Memory B cell (primary cell): Measurements from ENCODE around the gene CDH4.

Source experiments
- ATAC-seq: fragments of 150-1000 bp; cut with Tn5 transposase; 2 replicates; pipeline ENCODE4 v1.10.0; 2021; ENCODE audit warnings: low read depth, mild to moderate bottlenecking, moderate library complexity
- DNase-seq, 2 donors: peaks; one replicate each; pipeline ENCODE4 v3.0.0; 2022; ENCODE audit warnings: low spot score in 2 of 2
- H3K27ac Mint-ChIP-seq: one replicate; pipeline ENCODE4 v1.8.0; 2022; ENCODE audit warnings: mild to moderate bottlenecking, moderate library complexity, mixed read lengths
- H3K27me3 Mint-ChIP-seq: one replicate; pipeline ENCODE4 v1.8.0; 2022; ENCODE audit warnings: mixed read lengths
- H3K36me3 Mint-ChIP-seq: one replicate; pipeline ENCODE4 v1.8.0; 2022; ENCODE audit warnings: mild to moderate bottlenecking, mixed read lengths
- H3K4me1 Mint-ChIP-seq: one replicate; pipeline ENCODE4 v1.8.0; 2022; ENCODE audit warnings: mixed read lengths
- H3K4me3 Mint-ChIP-seq: one replicate; pipeline ENCODE4 v1.8.0; 2022; ENCODE audit warnings: mild to moderate bottlenecking, moderate library complexity, mixed read lengths
- H3K9me3 Mint-ChIP-seq: one replicate; pipeline ENCODE4 v1.8.0; 2022; ENCODE audit warnings: mixed read lengths

Gene CDH4

DNA sequence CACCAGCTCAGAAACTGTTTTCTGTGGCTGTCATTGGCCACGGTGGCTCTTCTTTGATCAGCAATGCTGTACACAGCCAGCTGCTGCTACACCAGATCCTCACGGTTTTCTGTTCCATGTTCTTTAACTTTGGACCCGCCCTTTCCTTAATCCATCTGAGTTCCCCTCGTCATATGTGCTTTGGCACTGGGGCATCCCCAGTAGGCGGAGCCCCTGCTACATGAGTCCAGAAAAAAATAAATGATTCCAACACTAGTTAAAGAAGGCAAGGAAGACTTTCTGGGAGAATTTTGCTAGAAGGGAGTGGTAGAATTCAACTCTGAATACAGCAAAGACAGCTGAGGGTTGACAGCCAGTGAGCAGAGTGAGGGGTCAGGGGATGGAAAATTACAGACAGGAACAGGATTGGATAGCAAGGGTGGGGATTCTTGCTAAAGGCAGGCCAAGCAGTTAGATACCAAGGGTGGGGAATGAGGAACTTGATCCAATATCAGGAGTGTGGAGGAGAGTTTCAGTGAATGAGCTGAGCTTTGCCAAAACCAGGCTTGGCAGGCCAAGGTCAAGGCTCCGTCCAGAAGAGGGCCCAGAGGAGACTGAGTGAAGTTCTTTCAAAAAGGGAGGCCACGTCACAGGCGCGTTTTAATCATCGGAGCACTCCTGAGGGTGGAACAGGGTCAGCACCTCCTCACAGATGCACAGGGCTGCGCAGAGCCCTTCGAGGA is 391.8 kb downstream of the CDH4 start:
- Mint-ChIP-seq H3K27me3 (no peaks in the 10 kb centered on the region), H3K36me3 (peaks cover 3% of the 10 kb centered on the region), H3K4me3 (no peak overlapping the region), H3K4me1 (no peaks in the 10 kb centered on the region), H3K27ac (no peak overlapping the region), H3K9me3 (peaks cover 3% of the 10 kb centered on the region)
- DNase-seq, result no peak
- no peak for ATAC-seq

DNA sequence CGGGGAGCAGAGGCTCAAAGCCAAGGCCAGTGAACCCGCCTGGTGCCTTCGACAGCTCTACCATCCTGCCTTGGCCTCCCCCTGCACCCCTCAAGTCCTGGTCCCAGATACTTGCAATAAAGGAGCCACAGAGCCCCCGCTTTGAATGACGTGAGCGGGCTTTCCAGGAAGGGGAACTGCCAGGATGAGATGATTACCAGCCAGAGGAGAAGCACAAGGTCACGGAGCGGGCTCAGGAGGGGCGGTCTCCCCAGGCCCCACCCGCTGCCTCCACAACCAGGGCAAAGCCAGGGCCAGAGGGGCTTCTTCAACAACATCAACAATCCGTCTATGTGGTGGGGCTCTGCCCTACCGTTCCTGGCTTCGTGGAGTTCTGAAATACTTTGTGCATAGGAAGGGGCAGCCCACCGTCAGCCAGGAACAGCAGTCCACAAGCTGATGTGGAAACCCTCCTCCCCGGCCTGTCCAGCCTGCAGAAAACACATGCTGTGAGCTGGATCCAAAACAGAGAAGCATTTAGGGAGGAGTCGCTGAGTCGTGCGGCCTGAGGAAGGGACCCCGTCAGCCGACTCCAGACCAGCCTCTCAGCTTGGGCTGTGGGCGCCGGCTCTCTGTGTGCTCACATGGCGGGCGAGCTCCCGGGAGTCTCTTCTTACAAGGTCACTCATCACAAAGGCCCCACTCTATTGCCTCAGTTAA is 392.5 kb downstream of the CDH4 start:
- H3K36me3 Mint-ChIP-seq, result peaks cover 3% of the 10 kb centered on the region
- H3K27ac Mint-ChIP-seq, result no peak overlapping the region

DNA sequence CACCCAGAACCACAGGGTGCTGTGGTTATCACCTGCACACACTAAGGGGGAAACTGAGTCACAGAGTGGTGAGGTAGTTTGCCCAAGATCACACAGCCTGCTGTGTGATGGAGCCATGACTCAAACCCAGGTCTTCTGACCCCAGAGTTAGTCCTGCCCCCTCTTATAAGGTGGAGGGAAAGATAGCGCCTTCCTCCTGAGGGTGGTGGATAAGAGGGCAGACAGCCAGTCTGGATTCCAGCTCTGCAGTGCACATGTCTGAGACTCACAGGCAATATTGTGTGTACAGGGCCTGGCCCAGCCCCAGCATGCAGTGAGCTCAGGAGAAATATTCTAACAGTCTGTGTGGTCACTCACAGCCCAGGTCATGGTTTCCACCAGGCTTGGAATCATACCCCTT is 393.7 kb downstream of the CDH4 start:
- Mint-ChIP-seq H3K9me3 (peaks cover 3% of the 10 kb centered on the region), H3K4me3 (no peak overlapping the region), H3K27ac (no peak overlapping the region), H3K27me3 (no peaks in the 10 kb centered on the region), H3K4me1 (no peaks in the 10 kb centered on the region), H3K36me3 (peaks cover 3% of the 10 kb centered on the region)
- ATAC-seq, result no peak
- no peak for DNase-seq

More for the DNA sequence above, 392.5 kb downstream of the CDH4 start:
- Mint-ChIP-seq H3K4me1 (no peaks in the 10 kb centered on the region), H3K4me3 (no peak overlapping the region), H3K27me3 (no peaks in the 10 kb centered on the region), H3K9me3 (peaks cover 3% of the 10 kb centered on the region)
- DNase-seq, result no peak
- no peak for ATAC-seq

DNA sequence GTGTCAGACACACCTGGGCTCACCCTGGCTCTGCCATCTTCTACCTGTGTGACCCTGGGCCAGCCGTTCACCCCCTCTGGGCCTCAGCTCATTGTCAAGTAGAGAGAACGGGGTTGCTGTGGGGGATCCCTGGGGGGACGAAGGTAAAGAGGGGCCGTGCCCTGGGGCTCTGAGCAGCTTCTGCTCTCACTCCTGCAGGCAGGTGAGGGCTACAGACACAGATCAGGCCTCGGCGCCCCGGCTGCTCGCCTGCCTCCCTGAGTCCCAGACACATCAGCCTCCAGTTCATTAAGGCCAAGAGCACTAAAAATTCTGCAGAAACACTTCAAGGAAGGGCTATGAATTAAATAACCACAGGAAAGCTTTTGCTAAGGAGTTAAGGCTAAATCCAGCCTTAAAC is 394.4 kb downstream of the CDH4 start:
- DNase-seq (no peak), ATAC-seq (no peak)
- no peaks in the 10 kb centered on the region for H3K4me1 Mint-ChIP-seq
- peaks cover 3% of the 10 kb centered on the region for H3K36me3 Mint-ChIP-seq
- no peak overlapping the region for H3K4me3 Mint-ChIP-seq
- H3K9me3 Mint-ChIP-seq, result peaks cover 3% of the 10 kb centered on the region
- no peak overlapping the region for H3K27ac Mint-ChIP-seq
- no peaks in the 10 kb centered on the region for H3K27me3 Mint-ChIP-seq

DNA sequence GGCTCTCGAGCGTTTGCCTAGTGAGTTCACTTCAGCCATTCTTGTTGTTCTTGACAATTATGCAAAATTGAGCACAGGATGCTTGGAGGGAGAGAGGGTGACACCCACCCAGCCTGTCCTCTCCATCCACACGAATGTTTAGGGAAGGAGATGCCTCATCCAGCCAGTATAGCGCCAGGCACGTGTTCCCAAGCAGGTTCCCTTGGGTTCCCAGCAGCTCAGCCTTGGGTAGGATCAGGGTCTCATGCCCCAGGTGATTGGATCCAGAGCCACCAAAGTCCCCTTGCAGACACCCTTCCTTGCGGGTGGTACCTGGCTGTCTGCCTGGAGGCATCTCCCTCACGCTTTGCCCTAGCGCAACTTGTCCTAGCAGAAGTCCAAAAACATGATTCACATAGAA is 394.9 kb downstream of the CDH4 start:
- Mint-ChIP-seq H3K4me1 (no peaks in the 10 kb centered on the region), H3K9me3 (peaks cover 3% of the 10 kb centered on the region), H3K27me3 (no peaks in the 10 kb centered on the region), H3K27ac (no peak overlapping the region), H3K4me3 (no peak overlapping the region), H3K36me3 (peaks cover 3% of the 10 kb centered on the region)
- no peak for ATAC-seq
- no peak for DNase-seq

DNA sequence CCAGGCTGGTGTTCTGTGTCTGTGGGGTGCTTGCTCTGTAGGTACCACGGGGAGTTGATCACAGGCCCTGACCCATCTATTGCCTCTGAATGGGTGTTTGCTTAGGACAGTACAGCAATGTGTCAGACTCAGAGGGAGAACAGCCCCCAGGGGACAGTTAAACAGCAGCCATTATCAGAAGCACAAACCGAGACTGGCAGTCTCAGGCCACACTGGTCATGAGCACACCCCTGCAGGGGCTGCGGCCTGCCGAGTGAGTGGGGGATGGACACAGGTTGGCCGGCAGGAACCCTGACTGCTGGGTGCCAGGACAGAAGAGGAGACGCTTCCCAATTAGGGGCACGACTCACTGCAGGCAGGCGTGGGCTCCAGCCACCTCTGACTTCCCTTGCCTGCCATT is 395.6 kb downstream of the CDH4 start:
- Mint-ChIP-seq H3K4me3 (no peak overlapping the region), H3K9me3 (peaks cover 3% of the 10 kb centered on the region), H3K27ac (no peak overlapping the region), H3K36me3 (peaks cover 3% of the 10 kb centered on the region), H3K27me3 (no peaks in the 10 kb centered on the region), H3K4me1 (no peaks in the 10 kb centered on the region)
- DNase-seq (no peak), ATAC-seq (no peak)

DNA sequence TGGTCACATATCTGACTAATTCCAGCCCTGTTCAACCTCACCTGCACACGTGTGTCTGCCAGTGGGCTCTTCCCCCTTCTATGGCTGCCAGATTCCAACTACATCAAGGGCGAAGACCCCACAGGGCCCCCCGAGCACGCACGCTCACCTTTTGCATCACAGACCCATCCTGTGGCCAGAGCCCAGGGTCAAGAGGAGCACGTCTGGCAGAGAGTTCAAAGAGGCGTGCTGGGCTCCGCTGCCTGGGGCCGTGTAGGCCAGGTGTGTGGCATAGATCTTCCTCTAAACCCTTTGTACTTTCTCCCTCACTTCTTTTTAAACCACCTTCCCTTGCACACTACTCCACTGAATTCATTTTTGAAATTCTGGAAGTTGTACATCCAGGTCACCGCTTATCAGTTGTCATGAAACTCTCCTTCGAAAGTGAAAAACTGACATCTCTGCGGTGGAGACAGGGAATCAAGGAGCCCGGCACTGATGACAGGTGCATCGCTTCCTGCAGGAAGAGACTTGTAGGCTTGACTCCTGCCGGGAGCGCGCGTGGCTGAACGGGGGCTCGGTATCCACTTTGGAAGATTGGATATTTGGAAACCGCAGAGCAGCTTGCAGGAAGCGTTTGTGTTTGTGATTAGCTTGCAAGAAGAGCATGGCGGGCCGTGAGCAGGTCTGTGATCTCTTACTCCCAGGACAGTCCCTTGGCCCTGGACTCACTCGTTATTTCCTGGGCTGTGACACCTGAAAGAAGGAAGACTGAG is 397.2 kb downstream of the CDH4 start:
- H3K27me3 Mint-ChIP-seq, result no peaks in the 10 kb centered on the region
- H3K27ac Mint-ChIP-seq, result no peak overlapping the region
- H3K4me3 Mint-ChIP-seq, result no peak overlapping the region
- DNase-seq, result no peak
- no peaks in the 10 kb centered on the region for H3K9me3 Mint-ChIP-seq
- no peaks in the 10 kb centered on the region for H3K36me3 Mint-ChIP-seq
- ATAC-seq, result no peak
- H3K4me1 Mint-ChIP-seq, result no peaks in the 10 kb centered on the region

DNA sequence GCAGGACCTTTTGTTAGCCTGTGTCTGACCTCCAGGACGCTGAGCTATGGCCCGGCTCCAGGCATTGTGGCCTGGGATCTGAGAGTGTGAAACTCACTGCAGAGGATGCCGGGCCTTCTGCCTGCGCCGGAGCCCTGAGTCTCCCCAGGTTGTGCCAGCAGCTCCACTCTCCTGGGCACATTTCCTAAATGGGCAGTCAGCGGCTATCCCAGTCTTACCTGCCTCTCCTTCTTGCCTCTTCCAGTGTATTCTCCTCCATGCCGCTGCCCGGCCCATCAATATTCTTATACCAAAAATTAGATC is 397.8 kb downstream of the CDH4 start:
- Mint-ChIP-seq H3K27me3 (no peaks in the 10 kb centered on the region), H3K36me3 (no peaks in the 10 kb centered on the region), H3K4me3 (no peak overlapping the region), H3K4me1 (no peaks in the 10 kb centered on the region), H3K27ac (no peak overlapping the region), H3K9me3 (no peaks in the 10 kb centered on the region)
- ATAC-seq (no peak), DNase-seq (no peak)

DNA sequence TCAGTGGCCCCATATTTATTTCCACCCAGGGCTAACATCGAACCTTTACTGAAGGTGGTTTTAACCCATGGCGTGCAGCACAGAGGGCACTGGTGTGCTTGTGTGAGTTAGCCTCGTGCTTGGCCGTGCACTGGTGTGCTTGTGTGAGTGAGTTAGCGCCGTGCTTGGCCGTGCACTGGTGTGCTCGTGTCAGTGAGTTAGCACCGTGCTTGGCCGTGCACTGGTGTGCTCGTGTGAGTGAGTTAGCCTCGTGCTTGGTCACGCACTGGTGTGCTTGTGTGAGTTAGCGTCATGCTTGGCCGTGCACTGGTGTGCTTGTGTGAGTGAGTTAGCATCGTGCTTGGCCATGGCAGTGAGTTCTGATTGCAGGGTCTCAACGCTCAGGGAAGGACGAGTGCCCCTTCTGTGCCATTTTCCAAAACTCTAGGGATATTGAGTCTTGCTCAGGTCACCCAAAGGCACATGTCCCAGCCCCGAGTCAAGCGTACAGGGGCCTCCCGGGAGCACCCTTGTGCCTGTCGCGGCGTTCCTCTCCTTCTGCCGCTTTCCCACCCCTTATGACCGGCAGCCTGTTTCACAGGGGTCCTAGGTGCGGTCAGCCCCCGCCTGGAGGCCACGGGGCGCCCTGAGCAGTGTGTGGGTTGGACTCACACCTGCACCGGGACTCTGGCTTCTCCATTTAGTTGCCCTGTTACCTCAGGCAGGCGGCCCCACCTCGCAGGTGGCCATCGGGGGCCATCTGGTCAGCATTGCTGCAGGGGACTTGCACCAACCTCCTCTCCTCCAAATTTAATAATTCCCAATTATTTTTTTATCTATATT is 399.1 kb downstream of the CDH4 start:
- no peaks in the 10 kb centered on the region for H3K27me3 Mint-ChIP-seq
- no peak overlapping the region for H3K27ac Mint-ChIP-seq
- no peak for ATAC-seq
- H3K9me3 Mint-ChIP-seq, result no peaks in the 10 kb centered on the region
- H3K4me3 Mint-ChIP-seq, result no peak overlapping the region
- DNase-seq, result no peak
- H3K4me1 Mint-ChIP-seq, result no peaks in the 10 kb centered on the region
- no peaks in the 10 kb centered on the region for H3K36me3 Mint-ChIP-seq

DNA sequence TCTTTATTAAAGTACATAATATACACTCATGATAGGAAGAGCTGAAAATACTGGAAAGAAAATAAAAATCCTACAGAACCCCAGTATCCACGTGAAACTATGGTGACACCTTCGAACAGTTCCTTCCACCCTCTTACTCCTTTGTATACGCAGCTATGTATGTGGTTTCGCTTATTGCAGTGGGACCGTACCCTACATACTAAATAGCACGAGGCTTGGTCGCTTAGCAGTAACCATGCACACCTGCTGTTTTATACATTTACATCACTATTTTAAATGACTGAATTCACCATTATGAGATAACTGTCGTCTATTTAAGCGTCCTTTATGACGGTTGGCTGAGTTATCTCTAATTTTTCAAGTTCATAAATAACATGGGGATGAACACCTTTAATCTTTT is 400.1 kb downstream of the CDH4 start:
- ATAC-seq, result no peak
- H3K36me3 Mint-ChIP-seq, result no peaks in the 10 kb centered on the region
- no peak overlapping the region for H3K27ac Mint-ChIP-seq
- H3K4me3 Mint-ChIP-seq, result no peak overlapping the region
- H3K4me1 Mint-ChIP-seq, result no peaks in the 10 kb centered on the region
- no peaks in the 10 kb centered on the region for H3K27me3 Mint-ChIP-seq
- H3K9me3 Mint-ChIP-seq, result no peaks in the 10 kb centered on the region
- no peak for DNase-seq

DNA sequence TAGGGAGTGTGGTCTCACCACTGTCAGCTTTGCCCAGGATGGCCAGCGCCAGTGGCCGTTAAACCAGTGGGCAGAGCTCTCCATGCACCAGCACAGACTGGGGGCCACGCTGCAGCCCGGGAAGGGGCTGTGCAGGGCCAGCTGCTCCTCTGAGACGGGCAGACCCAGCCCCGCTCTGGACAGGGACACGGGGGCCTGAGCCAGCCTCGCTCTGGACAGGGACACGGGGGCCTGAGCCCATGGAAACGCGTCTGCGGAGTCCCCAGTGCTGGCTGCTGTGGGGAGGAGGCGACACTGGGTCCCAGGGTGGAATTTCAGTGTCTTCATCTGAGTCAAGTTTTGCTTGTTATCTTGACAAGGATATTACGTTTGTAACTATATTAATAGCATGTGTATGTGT is 402.7 kb downstream of the CDH4 start:
- no peaks in the 10 kb centered on the region for H3K27me3 Mint-ChIP-seq
- no peaks in the 10 kb centered on the region for H3K4me1 Mint-ChIP-seq
- H3K4me3 Mint-ChIP-seq, result no peak overlapping the region
- DNase-seq, result no peak
- no peaks in the 10 kb centered on the region for H3K9me3 Mint-ChIP-seq
- no peaks in the 10 kb centered on the region for H3K36me3 Mint-ChIP-seq
- H3K27ac Mint-ChIP-seq, result no peak overlapping the region
- ATAC-seq, result no peak

DNA sequence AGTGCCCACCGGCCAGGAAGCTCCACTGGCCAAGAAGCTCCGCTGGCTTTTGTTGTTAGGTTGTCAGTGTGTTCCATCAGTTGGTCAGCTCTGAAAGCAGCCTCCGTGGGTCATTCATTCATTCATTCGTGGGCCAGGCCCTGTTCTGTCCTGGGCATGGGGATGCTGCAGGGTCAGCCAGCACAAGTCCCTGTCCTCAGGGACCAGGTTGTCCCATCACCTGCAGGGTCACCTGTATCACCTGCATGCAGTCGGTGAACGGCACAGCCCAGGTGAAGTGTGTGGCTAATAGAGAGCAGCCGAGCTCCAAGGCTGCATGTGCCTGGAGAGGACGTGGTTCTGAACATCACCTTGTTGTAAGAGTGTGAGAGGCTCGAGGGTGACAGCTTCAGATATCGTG is 403.5 kb downstream of the CDH4 start:
- H3K4me3 Mint-ChIP-seq, result no peak overlapping the region

DNA sequence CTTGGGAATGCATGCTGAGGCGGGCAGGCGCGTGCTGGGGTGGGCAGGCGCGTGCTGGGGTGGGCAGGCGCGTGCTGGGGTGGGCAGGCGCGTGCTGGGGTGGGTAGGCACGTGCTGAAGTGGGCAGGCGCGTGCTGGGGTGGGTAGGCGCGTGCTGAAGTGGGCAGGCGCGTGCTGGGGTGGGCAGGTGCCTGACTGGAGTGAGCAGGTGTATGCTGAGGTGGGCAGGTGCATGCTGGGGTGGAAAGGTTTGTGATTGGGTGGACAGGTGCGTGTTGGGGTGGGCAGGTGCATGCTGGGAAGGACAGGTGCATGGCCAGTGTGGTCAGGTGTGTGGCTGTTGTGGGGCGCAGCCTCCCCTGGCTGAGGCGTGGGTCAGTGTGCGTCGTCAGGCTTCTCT is 404.1 kb downstream of the CDH4 start:
- H3K4me3 Mint-ChIP-seq, result no peak overlapping the region
- no peak overlapping the region for H3K27ac Mint-ChIP-seq
- no peaks in the 10 kb centered on the region for H3K9me3 Mint-ChIP-seq
- H3K27me3 Mint-ChIP-seq, result no peaks in the 10 kb centered on the region
- no peaks in the 10 kb centered on the region for H3K4me1 Mint-ChIP-seq
- no peaks in the 10 kb centered on the region for H3K36me3 Mint-ChIP-seq
- no peak for DNase-seq
- no peak for ATAC-seq

More for the DNA sequence above, 403.5 kb downstream of the CDH4 start:
- ATAC-seq (no peak), DNase-seq (no peak)
- H3K27me3 Mint-ChIP-seq, result no peaks in the 10 kb centered on the region
- H3K9me3 Mint-ChIP-seq, result no peaks in the 10 kb centered on the region
- H3K27ac Mint-ChIP-seq, result no peak overlapping the region
- H3K36me3 Mint-ChIP-seq, result no peaks in the 10 kb centered on the region
- no peaks in the 10 kb centered on the region for H3K4me1 Mint-ChIP-seq
